HPDE6-E6E7 (cell line): ENCODE results near the gene LRFN2.

ENCODE experiments used
- DNase-seq: peaks from one replicate; pipeline ENCODE4 v3.0.0; 2011; ENCODE audit warnings: missing footprints; ENCODE audit errors: extremely low spot score

The LRFN2 gene

DNA sequence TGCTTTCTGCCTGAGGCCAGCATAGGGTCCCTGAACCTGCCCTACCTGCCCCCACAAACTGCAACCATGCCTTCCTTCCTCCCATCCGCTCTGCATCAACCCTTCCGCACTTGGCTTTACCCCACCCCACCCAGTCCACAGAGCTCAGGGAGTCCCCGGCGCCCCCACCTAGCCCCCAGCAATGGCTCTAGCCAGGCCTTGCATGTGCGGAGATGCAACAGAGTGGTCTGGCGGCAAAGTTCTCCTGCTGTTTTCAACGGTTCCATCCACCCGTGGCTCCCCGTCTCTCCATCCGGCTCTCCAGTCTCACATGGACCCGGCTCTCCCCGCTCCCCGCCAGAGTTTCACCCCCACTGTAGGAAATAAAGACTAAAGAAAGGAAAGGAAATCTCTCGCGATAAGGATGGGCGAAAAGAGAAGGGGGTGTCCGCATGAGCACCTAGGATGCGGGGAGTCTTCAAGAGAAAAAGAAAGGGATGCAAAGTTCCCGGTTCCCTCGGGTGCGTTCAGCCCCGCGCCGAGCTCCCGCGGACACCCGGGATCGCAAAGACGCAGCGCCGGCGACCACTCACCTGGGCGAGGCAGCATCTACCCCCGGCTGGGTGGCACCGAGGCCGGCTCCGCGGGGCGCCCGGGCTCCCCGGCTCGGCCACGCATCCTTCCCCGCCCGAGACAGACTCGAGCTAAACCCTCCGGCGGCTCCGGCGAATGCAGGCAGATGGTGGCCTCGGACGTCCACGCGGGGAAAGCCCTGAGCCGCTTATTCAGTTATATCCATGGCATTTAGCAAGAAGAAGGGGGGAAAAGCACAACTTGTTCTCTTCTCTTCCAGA, 579 bp downstream of the LRFN2 start:
- no peak for DNase-seq

DNA sequence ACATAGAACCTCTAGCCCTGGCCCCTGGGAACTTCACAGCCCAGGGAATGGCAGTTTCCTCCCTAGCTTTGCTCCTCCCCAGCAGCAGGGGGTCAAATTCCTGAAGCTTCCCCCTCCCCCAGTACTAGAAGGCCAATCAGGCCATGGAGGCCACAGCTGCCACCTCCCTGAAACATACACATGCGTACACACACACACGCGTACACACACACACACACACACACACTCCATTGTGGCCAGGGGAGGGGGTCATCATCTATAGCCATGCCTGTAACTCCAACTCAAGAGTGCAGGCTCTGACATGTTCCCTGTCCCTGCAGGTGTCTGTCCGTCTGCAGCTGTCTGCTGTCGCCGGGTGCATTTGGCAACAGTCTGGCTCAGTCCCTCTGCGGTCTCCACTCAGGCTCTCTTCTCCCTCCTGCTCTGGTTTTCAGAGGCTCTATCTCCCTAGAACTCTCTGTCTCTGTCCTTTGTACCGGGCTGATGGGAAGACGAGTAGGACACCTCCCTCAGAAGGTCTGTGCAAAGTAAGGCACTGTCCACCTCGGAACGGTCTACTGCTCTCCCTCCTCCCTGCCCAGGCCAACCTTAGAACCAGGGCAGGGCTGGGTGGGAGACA, 1.4 kb downstream of the LRFN2 start:
- DNase-seq: no peak

DNA sequence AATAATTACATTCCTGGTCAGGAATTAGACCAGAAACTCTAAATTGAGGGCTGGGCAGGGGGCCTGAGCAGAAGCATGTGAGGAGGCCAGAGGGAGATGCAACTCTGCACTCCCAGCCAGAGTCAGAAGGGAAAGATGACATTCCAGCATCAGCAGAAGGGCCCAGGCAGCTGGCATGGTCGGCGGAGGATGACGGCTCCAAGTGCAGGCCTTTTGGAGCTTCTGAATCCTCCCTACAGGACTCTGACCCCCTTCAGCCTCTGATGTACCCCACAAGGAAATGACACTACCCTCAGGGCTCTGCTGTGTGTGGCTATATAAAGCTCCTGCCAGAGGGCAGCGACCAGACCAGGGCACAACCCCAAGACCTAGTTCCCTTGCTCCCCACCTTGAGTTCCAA, 1.9 kb downstream of the LRFN2 start:
- DNase-seq: no peak

DNA sequence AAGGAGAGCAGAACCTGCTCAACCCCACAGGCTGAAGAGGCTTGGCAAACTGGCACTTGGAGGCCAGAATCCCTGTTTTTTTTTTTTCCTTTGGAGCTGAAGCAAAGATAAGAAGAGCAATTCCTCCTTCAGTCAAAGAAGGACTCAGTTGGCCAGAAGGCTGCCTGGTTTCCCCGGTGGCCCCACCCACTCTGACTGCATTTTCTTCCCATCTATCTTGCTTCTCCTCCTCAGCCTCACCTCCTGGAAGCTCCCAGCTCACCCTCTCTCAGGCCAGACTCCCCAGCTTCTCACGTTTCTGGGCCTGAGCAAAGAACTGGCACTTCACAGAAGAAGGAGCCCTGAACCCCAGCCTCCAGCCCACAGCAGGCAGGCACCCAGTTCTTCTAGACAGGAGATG, 2.4 kb downstream of the LRFN2 start:
- no peak for DNase-seq

DNA sequence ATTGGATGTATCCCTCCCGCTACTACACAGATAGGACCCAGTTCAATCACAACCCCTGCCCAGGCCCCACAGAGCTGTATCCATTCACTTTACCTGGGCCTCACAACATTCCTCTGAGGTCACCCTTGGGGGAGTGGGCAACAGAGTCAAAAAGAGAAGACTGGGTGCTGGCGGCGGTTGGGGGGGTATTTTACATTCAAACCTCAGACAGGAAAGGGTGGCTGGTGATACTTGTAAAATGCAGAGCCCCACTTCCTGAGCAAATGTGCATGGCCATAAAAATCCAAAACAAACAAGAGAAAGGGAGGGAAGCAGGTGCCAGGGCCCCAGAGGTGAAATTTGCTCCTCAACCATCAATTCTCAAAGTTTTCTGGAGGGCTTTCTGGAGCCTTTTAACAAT, 3.5 kb downstream of the LRFN2 start:
- DNase-seq: no peak

DNA sequence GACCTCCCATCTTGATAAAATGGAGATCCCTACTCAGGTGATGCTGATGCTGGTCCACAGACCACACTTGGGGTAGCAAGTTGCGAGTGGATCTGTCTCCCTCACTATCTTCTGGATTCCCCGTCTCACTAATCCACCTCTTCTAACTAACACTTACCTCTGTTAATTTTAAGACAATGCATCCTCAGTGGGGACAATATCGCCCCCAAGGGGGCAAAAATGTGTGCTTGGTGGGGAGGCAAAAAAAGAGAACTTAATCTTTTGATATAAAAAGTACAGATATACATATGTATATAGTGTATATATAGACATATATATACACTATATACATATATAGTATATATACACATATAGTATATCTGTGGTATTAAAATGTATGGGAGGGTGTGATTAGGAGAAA, 4.3 kb downstream of the LRFN2 start:
- no peak for DNase-seq

DNA sequence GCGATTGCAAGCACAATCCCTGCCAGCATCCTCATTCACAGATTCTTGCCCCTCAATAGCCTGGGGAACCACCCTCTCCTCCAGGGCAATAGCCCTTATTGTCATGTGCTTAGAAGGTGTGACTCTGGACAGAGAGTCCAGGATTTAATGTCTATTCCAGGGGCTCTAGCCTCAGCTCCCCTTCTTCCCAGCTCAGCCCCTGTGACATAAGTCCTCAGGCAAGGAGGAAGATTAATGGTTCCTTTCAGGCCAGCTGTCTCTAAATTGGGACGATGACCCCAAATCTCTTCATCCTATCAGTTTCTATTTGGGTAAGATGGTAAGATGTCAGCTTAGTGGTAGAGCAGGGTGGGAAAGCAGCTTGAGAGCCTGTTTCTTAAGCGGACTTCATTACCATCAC, 8.1 kb downstream of the LRFN2 start:
- DNase-seq: no peak

DNA sequence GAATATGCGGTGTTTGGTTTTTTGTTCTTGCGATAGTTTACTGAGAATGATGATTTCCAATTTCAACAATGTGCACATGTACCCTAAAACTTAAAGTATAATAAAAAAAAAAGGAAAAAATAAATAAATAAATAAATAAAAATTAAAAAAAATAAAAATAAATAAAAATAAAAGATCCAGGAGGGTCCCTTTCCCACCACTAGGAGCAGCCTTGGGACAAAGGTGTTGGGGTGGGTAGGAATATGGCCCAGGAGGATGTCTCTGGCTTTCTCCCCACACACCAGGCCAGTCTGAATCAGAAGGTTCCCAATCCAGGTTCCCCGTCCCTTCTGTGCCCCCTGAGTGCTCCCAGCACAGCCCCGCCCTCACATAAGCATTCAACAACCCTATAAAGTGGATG, 9.5 kb downstream of the LRFN2 start:
- DNase-seq: no peak

DNA sequence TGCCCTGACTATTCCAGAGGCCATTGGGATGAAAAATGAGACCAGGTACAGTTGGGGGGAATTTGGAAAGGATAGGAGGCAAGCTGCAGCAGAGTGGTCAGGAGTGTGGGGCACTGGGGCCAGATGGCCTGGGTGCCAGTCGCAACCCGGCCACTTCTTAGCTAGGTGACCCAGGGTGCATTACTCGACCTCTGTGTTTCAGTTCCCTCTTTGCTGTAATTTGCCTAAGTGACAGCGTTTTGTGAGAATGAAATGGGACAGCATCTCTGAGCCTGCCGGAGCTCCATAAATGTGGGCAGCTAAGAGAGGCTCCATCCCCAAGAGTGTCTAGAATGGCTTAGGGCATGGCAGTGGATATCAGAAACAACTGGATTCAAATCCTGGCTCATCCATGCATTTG, 13.9 kb downstream of the LRFN2 start:
- no peak for DNase-seq

DNA sequence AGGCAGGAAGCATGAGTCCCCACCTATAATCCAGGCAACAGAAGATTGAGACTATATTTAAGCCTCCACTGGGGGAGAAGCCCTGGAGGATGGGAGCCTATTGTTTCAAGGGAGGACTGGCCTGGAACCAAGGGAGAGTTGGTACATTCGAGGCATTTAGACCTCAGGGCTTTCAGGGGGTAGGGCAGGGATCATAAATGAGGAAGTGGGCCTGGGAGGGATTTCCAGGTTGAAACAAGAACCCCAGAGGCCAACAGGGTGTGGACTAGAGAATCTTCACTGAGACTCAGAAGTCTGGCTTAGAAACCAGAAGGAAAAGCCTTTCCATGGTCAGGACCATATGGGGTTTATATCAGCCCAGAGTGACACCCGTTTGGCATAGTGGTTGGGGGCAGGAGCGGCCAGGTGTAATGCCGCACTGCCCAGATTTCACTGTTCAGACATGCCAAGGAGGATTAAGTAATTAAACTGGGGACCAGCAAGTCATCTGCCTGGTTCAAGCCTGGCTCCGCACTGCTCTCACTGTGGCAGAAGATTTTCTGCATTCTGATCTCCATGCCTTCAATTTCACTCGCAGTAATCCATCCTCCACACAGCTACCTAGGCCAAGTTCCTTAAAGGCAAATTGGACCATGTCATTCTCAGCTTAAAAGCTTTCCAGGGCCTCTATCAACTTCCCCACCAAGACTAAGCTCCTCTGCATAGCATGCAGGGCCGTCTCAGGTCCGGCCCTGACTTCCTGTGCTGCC, 17.8 kb downstream of the LRFN2 start:
- no peak for DNase-seq

DNA sequence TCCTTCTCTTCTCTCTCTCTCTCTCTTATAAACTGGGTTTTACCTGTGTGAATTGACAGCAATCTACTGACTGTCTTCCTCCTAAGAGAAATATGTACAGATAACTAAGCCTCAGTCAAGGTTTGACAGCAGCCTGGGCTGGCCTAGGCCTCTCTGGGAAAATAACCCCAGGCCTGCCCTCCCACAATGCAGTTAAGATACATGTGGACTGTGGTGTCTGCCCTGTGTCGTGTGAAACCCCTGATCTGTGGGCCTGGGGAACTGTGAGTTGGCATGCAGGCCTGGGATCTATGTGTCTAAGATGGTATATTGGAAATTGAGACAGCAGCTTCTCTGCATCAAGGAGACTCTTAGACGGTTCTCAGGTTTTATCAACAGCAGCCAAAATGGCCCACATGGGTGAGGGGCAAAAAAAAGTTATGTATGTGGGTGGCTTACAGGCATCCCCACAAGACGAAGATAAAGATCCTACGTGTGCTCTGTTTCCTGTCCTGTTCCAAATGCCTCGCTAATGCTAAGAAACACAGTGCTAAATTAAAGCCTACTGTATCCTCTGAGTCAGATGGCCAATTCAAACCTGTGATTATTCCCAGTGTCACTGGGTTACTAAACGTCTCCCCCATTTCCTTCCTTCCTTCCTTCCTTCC, 19.0 kb downstream of the LRFN2 start:
- DNase-seq: no peak

DNA sequence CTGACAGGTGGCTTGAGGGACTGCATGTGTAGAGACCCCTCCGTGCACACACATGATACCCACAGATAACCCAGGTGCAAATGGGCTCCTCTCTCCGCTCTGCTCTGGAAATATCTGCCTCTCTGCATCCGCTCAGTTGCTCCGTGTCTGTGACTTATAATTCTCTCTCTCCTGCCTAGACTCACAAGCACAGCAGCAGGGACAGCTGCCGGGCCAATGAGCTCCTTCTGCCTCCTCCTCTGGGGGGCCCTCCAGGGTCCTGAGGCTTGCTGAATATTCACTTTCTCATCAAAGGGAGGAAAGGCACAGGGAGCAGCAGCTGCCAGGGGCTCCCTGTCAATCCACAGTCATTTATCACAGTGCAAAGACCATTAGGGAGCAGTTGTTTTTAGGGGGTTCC, 24.1 kb downstream of the LRFN2 start:
- DNase-seq: no peak

DNA sequence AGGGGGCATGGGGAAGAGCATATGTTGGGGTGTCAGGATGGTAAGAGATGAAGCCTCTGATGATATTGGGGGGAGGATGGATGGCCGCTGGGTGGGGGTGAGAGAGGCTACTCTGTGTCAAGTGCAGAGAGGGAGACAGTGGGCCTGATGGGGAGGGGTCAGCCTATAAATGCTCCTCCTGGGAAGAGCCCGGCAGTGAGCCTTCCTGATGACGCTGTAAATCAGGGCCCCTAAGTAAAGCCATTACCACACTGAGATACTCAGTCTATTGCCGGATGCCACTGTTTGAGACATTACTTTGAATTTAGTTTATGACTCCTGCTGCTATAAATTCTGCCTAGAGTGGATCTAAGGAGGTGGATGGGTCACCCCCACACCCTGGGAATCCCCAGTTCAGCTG, 28.1 kb downstream of the LRFN2 start:
- DNase-seq: no peak

DNA sequence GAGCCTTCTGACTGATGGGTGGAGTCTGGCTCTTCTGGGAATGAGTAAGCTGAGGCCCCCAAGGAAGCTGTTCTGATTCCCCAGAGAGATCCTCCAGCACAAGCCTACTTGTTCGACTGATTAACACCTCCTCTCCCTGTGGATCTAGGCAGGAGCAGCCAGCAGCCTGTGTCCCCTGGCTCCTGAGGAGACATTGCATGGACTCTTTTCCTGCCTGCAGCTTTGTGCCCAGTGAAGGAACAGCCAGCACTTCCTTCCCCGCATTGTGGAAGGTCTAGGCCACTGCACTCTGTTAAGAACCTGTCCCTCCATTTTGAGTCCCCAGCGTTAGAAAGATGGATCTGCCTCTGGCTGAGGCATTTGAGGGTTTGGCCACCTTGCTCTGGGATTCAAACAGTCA, 29.1 kb downstream of the LRFN2 start:
- DNase-seq: no peak

DNA sequence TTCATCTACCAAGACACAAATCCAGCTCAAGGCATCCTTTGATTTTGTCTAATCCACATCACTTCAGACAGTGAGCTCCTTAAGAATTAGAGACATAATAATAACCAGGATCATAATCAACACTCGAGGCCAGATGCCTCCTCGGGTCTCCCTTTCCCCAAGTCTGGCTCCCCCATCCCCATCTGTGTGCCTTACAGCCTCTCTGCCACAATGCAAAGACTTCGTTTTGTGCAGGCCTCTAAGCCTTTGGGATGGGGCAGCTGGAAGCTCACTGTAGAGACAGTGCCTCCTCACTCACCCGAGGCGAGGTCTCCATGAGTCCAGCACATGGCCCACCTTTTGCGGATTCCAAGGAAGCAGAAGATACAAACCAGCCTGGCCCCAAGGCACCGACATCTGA, 30.3 kb downstream of the LRFN2 start:
- DNase-seq: no peak

DNA sequence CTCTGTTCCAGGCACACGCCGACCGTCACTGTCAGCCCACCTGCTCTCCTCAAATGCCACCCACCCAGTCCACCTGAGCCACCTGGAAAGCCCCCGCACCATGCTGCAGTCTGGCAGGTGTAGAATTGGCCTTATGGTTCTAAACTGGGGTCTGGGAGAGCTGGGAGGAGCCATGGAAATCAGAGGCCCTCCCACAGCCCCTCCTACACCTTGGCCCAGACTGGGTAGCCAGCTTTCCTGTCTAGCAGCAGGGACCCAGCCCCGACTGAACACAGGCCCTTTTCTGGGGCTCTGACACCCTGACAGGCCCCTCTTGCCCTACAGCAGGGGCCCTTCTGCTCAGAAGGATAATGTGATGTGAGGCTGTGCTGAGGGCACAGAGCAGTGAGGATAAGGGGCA, 31.1 kb downstream of the LRFN2 start:
- DNase-seq: no peak

DNA sequence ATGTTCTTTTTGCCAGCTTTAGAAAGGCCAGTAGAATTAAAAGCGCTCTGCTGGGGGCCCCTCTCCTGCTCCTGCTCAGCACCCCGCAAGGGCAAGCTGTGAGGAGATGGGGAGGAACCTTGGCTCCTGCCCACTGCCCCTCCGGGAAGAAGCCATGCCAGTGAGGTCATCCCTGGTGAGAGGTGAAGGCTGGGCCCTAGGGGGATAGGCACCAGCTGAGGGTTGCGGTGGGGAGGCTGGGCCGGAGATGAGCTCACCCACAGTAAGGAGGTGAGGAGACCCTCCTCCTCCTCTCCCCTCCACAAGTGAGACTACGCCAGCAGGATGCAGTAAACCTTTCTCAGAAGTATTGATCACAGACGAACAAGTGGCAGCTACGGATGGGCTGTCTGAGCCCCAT, 32.1 kb downstream of the LRFN2 start:
- DNase-seq: no peak

DNA sequence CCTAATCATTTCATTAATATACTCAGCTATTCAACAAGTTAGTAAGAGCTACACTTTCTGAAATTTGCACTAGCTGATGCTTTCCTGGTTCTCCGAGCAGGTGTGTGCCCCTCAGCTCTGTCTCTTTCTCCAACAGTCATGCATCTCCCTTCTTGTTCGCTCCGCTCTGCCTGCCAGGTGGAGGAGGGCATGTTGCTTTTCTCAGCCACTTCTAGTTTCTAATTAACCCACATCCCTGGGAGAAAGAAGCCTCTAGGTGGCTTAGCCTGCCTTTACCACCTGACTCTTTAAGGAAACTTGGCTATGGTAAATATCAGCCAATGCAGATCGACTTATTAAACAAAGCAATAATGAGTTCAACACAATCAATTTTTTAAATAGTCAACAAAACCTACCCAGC, 34.2 kb downstream of the LRFN2 start:
- DNase-seq: no peak

DNA sequence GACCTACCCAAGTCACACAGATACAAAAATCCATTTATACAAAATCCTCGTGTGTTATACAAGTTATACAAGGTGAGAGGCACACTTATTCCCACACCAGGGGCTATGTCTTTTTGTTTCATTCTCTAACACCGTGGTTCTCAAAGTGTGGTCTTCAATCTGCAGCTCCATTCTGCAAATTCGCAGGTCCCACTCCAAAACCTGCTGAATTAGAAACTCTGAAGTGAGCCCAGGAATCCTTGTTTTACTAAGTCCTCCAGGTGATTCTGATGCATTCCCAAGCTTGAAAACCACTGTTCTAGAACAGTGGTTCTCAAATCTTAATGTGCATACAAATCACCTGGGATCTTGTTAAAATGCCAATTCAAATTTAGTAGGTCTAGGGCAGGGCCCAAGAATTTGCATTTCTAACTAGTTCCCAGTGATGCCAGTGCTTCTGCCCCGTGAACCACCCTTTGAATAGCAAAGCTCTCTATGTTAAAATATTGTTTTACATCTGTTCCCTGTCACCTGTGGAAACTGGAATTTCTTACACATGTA, 35.1 kb downstream of the LRFN2 start:
- no peak for DNase-seq

DNA sequence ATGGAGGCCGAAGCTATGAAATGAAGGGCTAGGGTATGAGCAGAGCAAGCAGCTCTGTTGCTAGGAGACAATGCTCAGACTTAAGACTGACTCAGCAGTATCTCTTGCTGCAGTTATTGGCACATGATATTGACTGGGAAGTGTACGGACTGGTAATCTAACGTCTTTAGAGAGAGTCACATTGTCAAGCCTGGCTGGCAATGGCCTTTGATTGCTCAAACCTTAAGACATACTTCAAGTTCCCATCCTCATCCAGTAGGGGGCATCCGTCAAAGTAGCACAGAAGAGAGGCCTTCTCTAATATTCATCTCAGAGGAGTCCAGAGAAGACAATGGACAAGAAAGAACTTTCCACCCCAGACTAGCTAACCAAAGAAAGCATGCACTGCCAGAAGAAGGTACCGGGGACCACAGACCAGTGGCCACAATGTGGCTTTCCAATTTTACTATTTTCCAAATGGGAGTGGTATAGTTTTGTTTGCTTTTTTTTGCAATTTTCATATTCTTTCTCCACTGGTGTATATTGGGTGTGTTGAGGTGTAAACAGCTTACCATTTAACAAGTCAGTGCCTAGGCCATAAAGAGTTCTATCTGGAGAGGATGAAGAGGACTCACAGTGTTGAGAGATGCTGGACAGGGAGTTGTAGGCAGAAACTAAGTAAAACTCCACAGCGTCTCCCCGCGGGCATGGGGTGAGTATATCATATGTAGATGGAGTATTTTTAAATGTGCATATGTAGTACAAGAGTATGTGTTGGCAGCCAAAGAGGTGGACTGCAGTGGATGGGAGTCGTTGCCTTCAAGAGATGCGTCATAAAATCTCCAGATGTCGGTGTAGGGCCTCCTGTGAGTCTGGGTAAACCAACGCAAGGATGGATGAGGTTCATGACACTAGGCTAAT, 36.7 kb downstream of the LRFN2 start:
- DNase-seq: peak; percentile 6

DNA sequence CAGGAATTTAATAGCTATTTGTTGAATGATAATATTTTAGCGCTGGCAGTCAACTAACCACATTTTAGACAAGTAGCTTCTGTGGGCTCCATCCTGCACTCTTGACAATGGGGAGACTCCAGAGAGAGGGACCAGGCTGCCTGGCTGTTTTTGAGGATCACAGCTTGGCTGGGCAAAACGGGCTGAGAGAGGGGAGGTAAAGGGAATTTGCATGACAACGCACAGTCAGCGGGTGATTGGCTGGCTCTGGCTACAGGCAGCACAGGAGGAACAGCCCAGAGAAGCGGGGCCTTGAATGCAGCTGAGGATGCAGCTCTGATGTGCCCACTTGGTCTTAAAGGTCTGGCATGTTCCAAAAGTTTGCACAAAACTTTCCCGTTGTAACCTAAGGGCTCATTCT, 41.2 kb downstream of the LRFN2 start:
- DNase-seq: no peak
